Activated CD8-positive, alpha-beta memory T cell treated with anti-CD3 and anti-CD28 coated beads for 4 hours (primary cell): ENCODE data around the gene ZNF716.
"Not testable (repeated sequence)": the region's sequence is repeated elsewhere in the genome, so short reads cannot be mapped to it uniquely, and the experiment has no call there.

Experiments
- DNase-seq, 2 donors: peaks; one replicate each; pipeline ENCODE4 v3.0.0-alpha.2; 2020; ENCODE audit warnings: low read depth in 2 of 2

ZNF716 gene

DNA sequence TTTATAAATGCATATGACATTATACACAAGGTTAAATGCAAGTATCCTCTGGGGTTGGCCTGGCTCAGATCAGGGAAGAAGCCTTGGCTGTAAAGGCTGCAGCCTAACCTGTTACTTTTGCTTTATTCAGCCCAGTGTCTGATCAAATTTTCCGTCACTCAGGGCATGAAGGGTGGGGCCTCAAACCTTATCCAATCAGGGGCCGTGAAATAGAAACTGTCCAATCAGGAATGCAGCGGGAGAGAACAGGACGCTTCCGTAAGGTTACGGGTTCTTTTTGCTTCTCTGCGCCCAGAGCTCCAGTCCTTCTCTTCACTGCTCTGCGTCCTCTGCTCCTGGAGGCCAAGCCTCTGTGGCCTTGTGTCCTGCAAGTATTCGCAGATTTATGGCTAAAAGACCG is at the start of gene ZNF716:
ZNF716 (plus strand) TSS at position 274 of the 400 bp plus-strand sequence; CDS start at position 386, 112 bp downstream.
- no peak for DNase-seq

GRCh38 chr7:57400531-57401155 is 49.3 kb upstream of the ZNF716 start:
- no peak for DNase-seq

GRCh38 chr7:57403051-57403450 is 46.9 kb upstream of the ZNF716 start:
- not testable (repeated sequence) for DNase-seq

GRCh38 chr7:57403601-57404342 is 46.2 kb upstream of the ZNF716 start:
- no peak for DNase-seq

- DNase-seq: no peak
Measured at GRCh38 chr7:57404343-57404966, 45.5 kb upstream of the ZNF716 start.

DNA sequence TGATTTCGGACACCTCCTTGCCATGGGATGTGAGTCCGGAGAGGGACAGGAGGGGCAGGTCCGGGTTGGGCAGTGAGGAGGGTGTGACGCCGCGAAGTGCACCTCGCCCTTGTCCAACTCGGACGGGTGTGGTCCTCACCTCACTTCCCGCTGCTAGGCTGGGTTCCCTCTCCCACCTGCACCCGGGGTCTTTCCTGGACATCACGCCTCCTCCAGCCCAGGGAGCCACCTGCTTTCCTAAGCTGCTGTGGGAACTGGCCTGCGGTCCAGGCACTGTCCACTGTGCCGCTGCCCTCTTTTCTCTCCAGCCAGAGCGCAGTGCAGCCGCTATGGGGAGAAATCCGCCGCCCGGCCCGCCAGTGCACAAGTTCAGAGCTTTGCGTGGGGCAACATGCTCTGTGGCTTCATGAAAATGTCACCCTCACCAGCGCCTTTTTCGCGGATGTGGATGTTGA is 45.0 kb upstream of the ZNF716 start:
- no peak for DNase-seq

- no peak for DNase-seq
Measured at GRCh38 chr7:57407125-57407524, 42.9 kb upstream of the ZNF716 start.

- DNase-seq: no peak
Measured at GRCh38 chr7:57412168-57412567, 37.8 kb upstream of the ZNF716 start.

DNA sequence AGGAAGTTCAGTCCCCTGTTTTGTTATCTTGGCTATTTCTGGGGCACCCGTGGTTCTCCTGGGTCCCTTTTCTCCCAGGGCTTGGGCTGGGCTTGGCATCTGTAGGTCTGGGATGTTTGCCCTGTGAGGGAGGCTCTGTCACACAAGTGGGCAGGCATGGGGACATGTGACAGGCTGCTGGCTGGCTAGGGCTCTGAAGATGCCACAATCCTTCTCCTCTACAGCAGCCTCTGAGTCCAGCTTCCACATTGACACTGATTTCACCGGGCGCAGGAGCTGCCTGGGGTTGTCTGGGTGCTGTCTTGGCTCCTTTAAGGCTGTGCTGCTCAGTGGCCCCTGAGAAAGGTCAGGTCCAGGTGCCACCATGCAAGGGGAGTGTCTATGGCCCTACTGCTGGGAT is 37.4 kb upstream of the ZNF716 start:
- DNase-seq: no peak

GRCh38 chr7:57413529-57414398 is 36.2 kb upstream of the ZNF716 start:
- DNase-seq: no peak

- DNase-seq: no peak
Measured at GRCh38 chr7:57414415-57414814, 35.6 kb upstream of the ZNF716 start.

- DNase-seq: no peak
Measured at GRCh38 chr7:57414852-57415251, 35.1 kb upstream of the ZNF716 start.

GRCh38 chr7:57415326-57415725 is 34.7 kb upstream of the ZNF716 start:
- DNase-seq: no peak

- DNase-seq: no peak
Measured at GRCh38 chr7:57415730-57416129, 34.2 kb upstream of the ZNF716 start.

- DNase-seq: no peak
Measured at GRCh38 chr7:57416601-57417358, 33.2 kb upstream of the ZNF716 start.

GRCh38 chr7:57417736-57418135 is 32.2 kb upstream of the ZNF716 start:
- DNase-seq: no peak

- DNase-seq: no peak
Measured at GRCh38 chr7:57423768-57424167, 26.2 kb upstream of the ZNF716 start.

GRCh38 chr7:57424515-57425238 is 25.3 kb upstream of the ZNF716 start:
- no peak for DNase-seq

DNA sequence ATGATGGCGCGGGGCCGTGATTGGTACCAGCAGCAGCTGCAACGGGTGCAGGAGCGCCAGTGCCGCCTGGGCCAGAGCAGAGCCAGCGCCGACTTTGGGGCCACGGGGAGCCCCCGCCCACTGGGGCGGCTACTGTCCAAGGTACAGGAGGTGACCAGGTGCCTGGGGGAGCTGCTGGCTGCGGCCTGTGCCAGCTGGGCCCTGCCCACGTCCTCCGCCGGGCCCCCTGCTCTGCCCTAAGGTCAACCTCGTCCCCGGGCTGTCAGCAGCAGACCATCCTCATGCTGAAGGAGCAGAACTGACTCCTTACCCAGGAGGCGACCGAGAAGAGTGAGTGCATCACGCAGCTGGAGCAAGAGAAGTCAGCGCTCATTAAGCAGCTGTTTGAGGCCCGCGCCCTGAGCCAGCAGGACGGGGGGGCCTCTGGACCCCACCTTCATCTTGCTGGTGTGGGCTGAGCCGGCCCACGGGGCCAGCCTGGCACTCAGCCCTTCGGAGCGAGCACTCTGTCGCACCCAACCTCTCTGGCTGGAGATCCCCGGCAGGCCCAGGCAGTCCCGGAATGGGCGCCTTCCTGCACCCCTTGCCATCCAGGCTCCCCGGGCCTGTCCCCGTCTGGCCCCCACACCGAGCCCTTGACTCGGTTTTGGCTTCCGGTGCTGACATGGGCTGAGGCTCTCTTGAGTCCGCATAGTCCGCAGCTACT is 24.6 kb upstream of the ZNF716 start:
- no peak for DNase-seq
